HFFc6 (cell line): ENCODE measurements around the gene FBXL20. TPM values are rescaled to one million over a fixed set of nuclear protein-coding genes. Genes with fewer than 3 reads are reported as not detected.
"Not testable (repeated sequence)": the region's sequence is repeated elsewhere in the genome, so short reads cannot be mapped to it uniquely, and the experiment has no call there.

Source experiments
- DNase-seq: peaks from one replicate; pipeline ENCODE4 v3.0.0-alpha.2; 2018
- H3K27ac Mint-ChIP-seq: 2 replicates; pipeline ENCODE4 v1.8.0; 2020; ENCODE audit warnings: mild to moderate bottlenecking, mixed read lengths
- H3K27me3 Mint-ChIP-seq: 2 replicates; pipeline ENCODE4 v1.8.0; 2021; ENCODE audit warnings: mild to moderate bottlenecking, moderate library complexity, mixed read lengths; ENCODE audit not compliant: insufficient read depth
- H3K36me3 Mint-ChIP-seq: 2 replicates; pipeline ENCODE4 v1.8.0; 2021; ENCODE audit warnings: low read depth, mixed read lengths
- H3K4me1 Mint-ChIP-seq: 2 replicates; pipeline ENCODE4 v1.8.0; 2020; ENCODE audit warnings: low read depth, mixed read lengths
- H3K4me3 Mint-ChIP-seq: 2 replicates; pipeline ENCODE4 v1.8.0; 2020; ENCODE audit warnings: mild to moderate bottlenecking, moderate library complexity, mixed read lengths
- H3K9me3 Mint-ChIP-seq: 2 replicates; pipeline ENCODE4 v1.8.0; 2020; ENCODE audit warnings: mild to moderate bottlenecking, mixed read lengths
- total RNA-seq, 6 experiments: library from RNA; stranded (reverse); fragmentation: NEBNext Ultra II Directional; extraction: Animal tissue kit (Norgen Biotek cat#: 25700); gene quantifications; 2 replicates in 1 of 6; 3 replicates in 5 of 6; pipeline ENCODE4 v1.2.3, GENCODE V29; 2021
- TF ChIP-seq, protein P1 (sequence below): fragments of 200-600 bp; sonication (generic); IDR thresholded peaks from 2 replicates; pipeline ENCODE4 v1.5.0; 2021; ENCODE audit warnings: antibody characterized with exemption, mild to moderate bottlenecking

FBXL20 gene
- total RNA-seq, 6 experiments from 2014 or later, result 13.4 to 19.5 (median 15.7) TPM

GRCh38 chr17:39349246-39349645, 52.2 kb downstream of the FBXL20 start:
- peaks cover 5% of the 10 kb centered on the region; the same call in 1 of the 2 replicates for H3K4me1 Mint-ChIP-seq
- no peaks in the 10 kb centered on the region for H3K9me3 Mint-ChIP-seq
- no peak for DNase-seq
- TF ChIP-seq, protein P1, sequence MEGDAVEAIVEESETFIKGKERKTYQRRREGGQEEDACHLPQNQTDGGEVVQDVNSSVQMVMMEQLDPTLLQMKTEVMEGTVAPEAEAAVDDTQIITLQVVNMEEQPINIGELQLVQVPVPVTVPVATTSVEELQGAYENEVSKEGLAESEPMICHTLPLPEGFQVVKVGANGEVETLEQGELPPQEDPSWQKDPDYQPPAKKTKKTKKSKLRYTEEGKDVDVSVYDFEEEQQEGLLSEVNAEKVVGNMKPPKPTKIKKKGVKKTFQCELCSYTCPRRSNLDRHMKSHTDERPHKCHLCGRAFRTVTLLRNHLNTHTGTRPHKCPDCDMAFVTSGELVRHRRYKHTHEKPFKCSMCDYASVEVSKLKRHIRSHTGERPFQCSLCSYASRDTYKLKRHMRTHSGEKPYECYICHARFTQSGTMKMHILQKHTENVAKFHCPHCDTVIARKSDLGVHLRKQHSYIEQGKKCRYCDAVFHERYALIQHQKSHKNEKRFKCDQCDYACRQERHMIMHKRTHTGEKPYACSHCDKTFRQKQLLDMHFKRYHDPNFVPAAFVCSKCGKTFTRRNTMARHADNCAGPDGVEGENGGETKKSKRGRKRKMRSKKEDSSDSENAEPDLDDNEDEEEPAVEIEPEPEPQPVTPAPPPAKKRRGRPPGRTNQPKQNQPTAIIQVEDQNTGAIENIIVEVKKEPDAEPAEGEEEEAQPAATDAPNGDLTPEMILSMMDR, result no peak
- H3K27ac Mint-ChIP-seq, result no peak overlapping the region
- H3K36me3 Mint-ChIP-seq, result no peaks in the 10 kb centered on the region
- H3K27me3 Mint-ChIP-seq, result no peaks in the 10 kb centered on the region; the same call in 1 of the 2 replicates
- H3K4me3 Mint-ChIP-seq, result no peak overlapping the region

DNA sequence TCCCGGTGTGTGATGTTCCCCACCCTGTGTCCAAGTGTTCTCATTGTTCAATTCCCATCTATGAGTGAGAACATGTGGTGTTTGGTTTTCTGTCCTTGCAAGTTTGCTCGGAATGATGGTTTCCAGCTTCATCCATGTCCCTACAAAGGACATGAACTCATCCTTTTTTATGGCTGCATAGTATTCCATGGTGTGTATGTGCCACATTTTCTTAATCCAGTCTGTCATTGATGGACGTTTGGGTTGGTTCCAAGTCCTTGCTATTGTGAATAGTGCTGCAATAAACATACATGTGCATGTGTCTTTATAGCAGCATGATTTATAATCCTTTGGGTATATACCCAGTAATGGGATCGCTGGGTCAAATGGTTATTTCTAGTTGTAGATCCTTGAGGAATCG, 54.6 kb downstream of the FBXL20 start:
- H3K27ac Mint-ChIP-seq, H3K4me3 Mint-ChIP-seq, H3K27me3 Mint-ChIP-seq, H3K36me3 Mint-ChIP-seq, DNase-seq, H3K9me3 Mint-ChIP-seq, H3K4me1 Mint-ChIP-seq: not testable (repeated sequence)

- DNase-seq, result no peak
- no peaks in the 10 kb centered on the region for H3K36me3 Mint-ChIP-seq
- H3K9me3 Mint-ChIP-seq, result no peaks in the 10 kb centered on the region
- no peaks in the 10 kb centered on the region for H3K4me1 Mint-ChIP-seq
- H3K27me3 Mint-ChIP-seq, result no peaks in the 10 kb centered on the region
- TF ChIP-seq, protein P1, result no peak
- H3K4me3 Mint-ChIP-seq, result no peak overlapping the region
- no peak overlapping the region for H3K27ac Mint-ChIP-seq
These were observed 59.9 kb downstream of the FBXL20 start for GRCh38 chr17:39341541-39341940.

GRCh38 chr17:39340731-39341130, 60.7 kb downstream of the FBXL20 start:
- Mint-ChIP-seq H3K36me3 (no peaks in the 10 kb centered on the region), H3K27me3 (no peaks in the 10 kb centered on the region), H3K4me3 (no peak overlapping the region), H3K27ac (no peak overlapping the region), H3K4me1 (no peaks in the 10 kb centered on the region; the same call in 1 of the 2 replicates), H3K9me3 (no peaks in the 10 kb centered on the region)
- no peak for DNase-seq
- TF ChIP-seq, protein P1, result no peak

GRCh38 chr17:39339272-39339671, 62.2 kb downstream of the FBXL20 start:
- H3K27ac Mint-ChIP-seq, result no peak overlapping the region
- H3K4me1 Mint-ChIP-seq, result no peaks in the 10 kb centered on the region; the same call in 1 of the 2 replicates
- no peaks in the 10 kb centered on the region for H3K9me3 Mint-ChIP-seq
- no peaks in the 10 kb centered on the region for H3K36me3 Mint-ChIP-seq
- H3K4me3 Mint-ChIP-seq, result no peak overlapping the region
- DNase-seq, result no peak
- no peaks in the 10 kb centered on the region for H3K27me3 Mint-ChIP-seq
- TF ChIP-seq, protein P1, result no peak

DNA sequence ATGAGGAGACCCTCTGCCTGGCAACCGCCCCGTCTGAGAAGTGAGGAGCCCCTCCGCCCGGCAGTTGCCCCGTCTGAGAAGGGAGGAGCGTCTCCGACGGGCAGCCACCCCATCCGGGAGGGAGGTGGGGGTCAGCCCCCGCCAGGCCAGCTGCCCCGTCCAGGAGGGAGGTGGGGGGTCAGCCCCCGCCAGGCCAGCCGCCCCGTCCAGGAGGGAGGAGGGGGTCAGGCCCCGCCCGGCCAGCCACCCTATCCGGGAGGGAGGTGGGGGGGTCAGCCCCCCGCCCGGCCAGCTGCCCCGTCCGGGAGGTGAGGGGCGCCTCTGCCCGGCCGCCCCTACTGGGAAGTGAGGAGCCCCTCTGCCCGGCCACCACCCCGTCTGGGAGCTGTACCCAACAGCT, 63.8 kb downstream of the FBXL20 start:
- H3K4me1 Mint-ChIP-seq, H3K9me3 Mint-ChIP-seq, DNase-seq, H3K36me3 Mint-ChIP-seq, H3K27me3 Mint-ChIP-seq, H3K27ac Mint-ChIP-seq, H3K4me3 Mint-ChIP-seq: not testable (repeated sequence)

DNA sequence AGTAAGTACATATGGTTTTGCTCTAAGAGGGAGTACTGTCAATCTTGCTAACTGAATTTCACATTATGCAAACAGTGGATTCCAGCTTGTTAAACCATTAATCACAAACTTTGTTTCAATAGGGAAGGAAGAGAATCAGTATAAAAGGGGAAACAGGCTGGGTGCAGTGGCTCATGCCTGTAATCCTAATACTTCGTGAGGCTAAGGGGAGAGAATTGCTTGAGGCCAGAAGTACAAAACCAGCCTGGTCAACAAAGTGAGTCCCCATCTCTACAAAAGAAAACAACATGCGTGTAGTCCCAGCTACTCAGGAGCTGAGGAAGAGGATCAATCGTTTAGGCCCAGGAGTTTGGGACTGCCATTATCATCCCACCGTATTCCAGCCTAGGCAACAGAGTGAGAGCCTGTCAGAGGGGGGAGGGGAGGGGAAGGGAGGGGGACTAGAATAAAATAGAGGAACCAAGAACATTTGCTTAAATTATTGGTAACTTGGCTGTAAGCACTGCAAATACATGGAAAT, 65.7 kb downstream of the FBXL20 start:
- DNase-seq, result no peak
- no peaks in the 10 kb centered on the region for H3K36me3 Mint-ChIP-seq

GRCh38 chr17:39334008-39334744, 67.2 kb downstream of the FBXL20 start:
- not testable (repeated sequence) for H3K36me3 Mint-ChIP-seq, H3K4me3 Mint-ChIP-seq, H3K4me1 Mint-ChIP-seq, DNase-seq, H3K27me3 Mint-ChIP-seq, H3K27ac Mint-ChIP-seq, H3K9me3 Mint-ChIP-seq

More for the DNA sequence above, 65.7 kb downstream of the FBXL20 start:
- Mint-ChIP-seq H3K27me3 (no peaks in the 10 kb centered on the region; the same call in 1 of the 2 replicates), H3K27ac (no peak overlapping the region; the same call in 1 of the 2 replicates), H3K4me3 (no peak overlapping the region), H3K9me3 (no peaks in the 10 kb centered on the region), H3K4me1 (no peaks in the 10 kb centered on the region; the same call in 1 of the 2 replicates)
- TF ChIP-seq, protein P1, result no peak
